Astrocyte (in vitro differentiated cells and primary cell): ENCODE measurements around the gene BCL7A. TPM values are rescaled to one million over a fixed set of nuclear protein-coding genes. Genes with fewer than 3 reads are reported as not detected.

Experiments used
- DNase-seq: peaks from one replicate; pipeline ENCODE4 v3.0.0-alpha.2; 2010; ENCODE audit warnings: low read depth
- FAIRE-seq: peaks from 2 replicates; lab custom pipeline; 2011; peaks lifted over from hg19 to GRCh38; lab: Jason Lieb, UNC
- H2AFZ ChIP-seq: 2 replicates; pipeline ENCODE4 v1.6.0; 2012; ENCODE audit warnings: low read depth, low read length, inconsistent platforms
- H3K27ac ChIP-seq: 2 replicates; pipeline ENCODE4 v1.5.1; 2011; ENCODE audit warnings: low read depth, low read length, inconsistent platforms
- H3K27me3 ChIP-seq: 2 replicates; pipeline ENCODE4 v1.6.0; 2011; ENCODE audit warnings: low read length, inconsistent platforms; ENCODE audit not compliant: insufficient read depth
- H3K36me3 ChIP-seq: 2 replicates; pipeline ENCODE4 v1.5.1; 2011; ENCODE audit warnings: low read length, inconsistent platforms; ENCODE audit not compliant: insufficient read depth
- H3K4me1 ChIP-seq: 2 replicates; pipeline ENCODE4 v1.5.1; 2011; ENCODE audit warnings: low read length, inconsistent platforms; ENCODE audit not compliant: insufficient read depth
- H3K4me2 ChIP-seq: 2 replicates; pipeline ENCODE4 v1.6.0; 2012; ENCODE audit warnings: low read length, inconsistent platforms
- H3K4me3 ChIP-seq: 2 replicates; pipeline ENCODE4 v1.5.1; 2011; ENCODE audit warnings: low read depth, mild to moderate bottlenecking, low read length, inconsistent platforms; ENCODE audit not compliant: insufficient read depth
- H3K79me2 ChIP-seq: 2 replicates; pipeline ENCODE4 v1.6.0; 2012; ENCODE audit warnings: mild to moderate bottlenecking, low read length, inconsistent platforms; ENCODE audit not compliant: insufficient read depth
- H3K9ac ChIP-seq: 2 replicates; pipeline ENCODE4 v1.6.0; 2012; ENCODE audit warnings: mild to moderate bottlenecking, low read length, inconsistent platforms
- H3K9me3 ChIP-seq: 2 replicates; pipeline ENCODE4 v1.5.1; 2012; ENCODE audit warnings: low read depth, mild to moderate bottlenecking, low read length, inconsistent platforms; ENCODE audit not compliant: insufficient read depth
- H4K20me1 ChIP-seq: 2 replicates; pipeline ENCODE4 v1.6.0; 2012; ENCODE audit warnings: low read length, inconsistent platforms; ENCODE audit not compliant: insufficient read depth
- H3K27ac Mint-ChIP-seq: one replicate; pipeline ENCODE4 v1.8.0; 2021; ENCODE audit warnings: mild to moderate bottlenecking, mixed read lengths; ENCODE audit not compliant: unreplicated experiment
- H3K27me3 Mint-ChIP-seq: one replicate; pipeline ENCODE4 v1.8.0; 2021; ENCODE audit warnings: low read depth, mixed read lengths; ENCODE audit not compliant: unreplicated experiment
- H3K36me3 Mint-ChIP-seq: one replicate; pipeline ENCODE4 v1.8.0; 2021; ENCODE audit warnings: low read depth, mixed read lengths; ENCODE audit not compliant: unreplicated experiment
- H3K4me1 Mint-ChIP-seq: one replicate; pipeline ENCODE4 v1.8.0; 2021; ENCODE audit warnings: low read depth, mixed read lengths; ENCODE audit not compliant: unreplicated experiment
- H3K4me3 Mint-ChIP-seq: one replicate; pipeline ENCODE4 v1.8.0; 2021; ENCODE audit warnings: mild to moderate bottlenecking, moderate library complexity, mixed read lengths; ENCODE audit not compliant: unreplicated experiment
- H3K9me3 Mint-ChIP-seq: one replicate; pipeline ENCODE4 v1.8.0; 2021; ENCODE audit warnings: mild to moderate bottlenecking, mixed read lengths; ENCODE audit not compliant: unreplicated experiment
- CTCF ChIP-seq: IDR thresholded peaks from 2 replicates; pipeline ENCODE4 v1.5.1; 2011; ENCODE audit warnings: low read depth, mild to moderate bottlenecking, inconsistent platforms, low read length, moderate library complexity; ENCODE audit not compliant: insufficient read depth
- EZH2 ChIP-seq: IDR thresholded peaks from 2 replicates; pipeline ENCODE4 v1.6.1; 2012; ENCODE audit warnings: mild to moderate bottlenecking, low read length, inconsistent platforms; ENCODE audit not compliant: insufficient read depth
- total RNA-seq: library from RNA; stranded (reverse); gene quantifications from 2 replicates; pipeline ENCODE4 v1.2.1, GENCODE V29; 2021

BCL7A gene
- total RNA-seq, 1 donor from 2014 or later: 9.6 TPM

- Mint-ChIP-seq H3K36me3 (peaks cover 40% of the 10 kb centered on the region), H3K4me3 (no peak overlapping the region), H3K9me3 (no peaks in the 10 kb centered on the region), H3K27me3 (no peaks in the 10 kb centered on the region), H3K4me1 (peaks cover 43% of the 10 kb centered on the region), H3K27ac (no peak overlapping the region)
- Histone ChIP-seq H3K27ac (no peak overlapping the region), H2AFZ (no peak overlapping the region), H3K36me3 (peaks cover 9% of the 10 kb centered on the region), H3K9ac (no peak overlapping the region), H3K4me2 (no peak overlapping the region), H3K79me2 (peaks cover 92% of the 10 kb centered on the region), H4K20me1 (peaks cover 71% of the 10 kb centered on the region), H3K9me3 (no peaks in the 10 kb centered on the region), H3K4me3 (no peak overlapping the region), H3K4me1 (peaks cover 25% of the 10 kb centered on the region), H3K27me3 (no peaks in the 10 kb centered on the region)
- DNase-seq: no peak
- TF ChIP-seq CTCF: no peak
- no peak for TF ChIP-seq EZH2
- no peak for FAIRE-seq
These were observed 63.2 kb downstream of the BCL7A start for GRCh38 chr12:122084857-122085405.

GRCh38 chr12:122085591-122085990 lies 63.9 kb downstream of the BCL7A start:
- H3K9ac ChIP-seq: no peak overlapping the region
- peaks cover 68% of the 10 kb centered on the region for H4K20me1 ChIP-seq
- no peaks in the 10 kb centered on the region for H3K9me3 Mint-ChIP-seq
- peaks cover 87% of the 10 kb centered on the region for H3K79me2 ChIP-seq
- H3K27ac Mint-ChIP-seq: no peak overlapping the region
- no peaks in the 10 kb centered on the region for H3K27me3 ChIP-seq
- H3K4me3 Mint-ChIP-seq: no peak overlapping the region
- no peak for TF ChIP-seq EZH2
- no peak for TF ChIP-seq CTCF
- peaks cover 9% of the 10 kb centered on the region for H3K36me3 ChIP-seq
- H3K27ac ChIP-seq: no peak overlapping the region
- no peak overlapping the region for H3K4me2 ChIP-seq
- H3K27me3 Mint-ChIP-seq: no peaks in the 10 kb centered on the region
- H2AFZ ChIP-seq: no peak overlapping the region
- H3K4me1 ChIP-seq: peaks cover 20% of the 10 kb centered on the region
- H3K4me3 ChIP-seq: no peak overlapping the region
- DNase-seq: no peak
- FAIRE-seq: no peak
- H3K36me3 Mint-ChIP-seq: peaks cover 41% of the 10 kb centered on the region
- no peaks in the 10 kb centered on the region for H3K9me3 ChIP-seq
- peaks cover 41% of the 10 kb centered on the region for H3K4me1 Mint-ChIP-seq

GRCh38 chr12:122086116-122086515 lies 64.4 kb downstream of the BCL7A start:
- H4K20me1 ChIP-seq: peaks cover 65% of the 10 kb centered on the region
- H3K9me3 Mint-ChIP-seq: no peaks in the 10 kb centered on the region

More at GRCh38 chr12:122086116-122086515, 64.4 kb downstream of the BCL7A start:
- DNase-seq (no peak), FAIRE-seq (no peak)
- Mint-ChIP-seq H3K36me3 (peaks cover 44% of the 10 kb centered on the region), H3K27me3 (no peaks in the 10 kb centered on the region), H3K27ac (no peak overlapping the region), H3K4me1 (peaks cover 45% of the 10 kb centered on the region), H3K4me3 (no peak overlapping the region)
- no peak overlapping the region for H3K9ac ChIP-seq
- H3K4me2 ChIP-seq: no peak overlapping the region
- no peaks in the 10 kb centered on the region for H3K27me3 ChIP-seq
- peaks cover 9% of the 10 kb centered on the region for H3K36me3 ChIP-seq
- no peaks in the 10 kb centered on the region for H3K9me3 ChIP-seq
- peaks cover 19% of the 10 kb centered on the region for H3K4me1 ChIP-seq
- no peak overlapping the region for H3K4me3 ChIP-seq
- H2AFZ ChIP-seq: no peak overlapping the region
- H3K27ac ChIP-seq: no peak overlapping the region
- H3K79me2 ChIP-seq: peaks cover 82% of the 10 kb centered on the region
- no peak for TF ChIP-seq CTCF
- TF ChIP-seq EZH2: no peak
